ENCODE results near the gene ZFR2.
A peak's percentile ranks its signal among the peaks of the same experiment; 100 is the strongest.
"Not testable (repeated sequence)": the region's sequence is repeated elsewhere in the genome, so short reads cannot be mapped to it uniquely, and the experiment has no call there.

ZFR2 gene

GRCh38 chr19:3765757-3766156 lies 103.1 kb downstream of the ZFR2 start:
- not testable (repeated sequence) for H3K4me1 ChIP-seq (ENCODE audit: control insufficient read depth, insufficient read depth, low read length); H3K9ac ChIP-seq (ENCODE audit: low read length); H3K9me3 ChIP-seq (ENCODE audit: control insufficient read depth, low read length); DNase-seq (ENCODE audit: low read depth); H3K27me3 ChIP-seq (replicated peaks; ENCODE audit: control insufficient read depth, insufficient read depth, low read length); H3K4me3 ChIP-seq (ENCODE audit: low read length)
- H3K36me3 ChIP-seq (ENCODE audit: control insufficient read depth, insufficient read depth, low read length, severe bottlenecking), result peaks cover 19% of the 10 kb centered on the region

- no peak for DNase-seq (ENCODE audit: low read depth)
- H3K4me1 ChIP-seq (ENCODE audit: control insufficient read depth, insufficient read depth, low read length), result peaks cover 12% of the 10 kb centered on the region
These were observed 103.7 kb downstream of the ZFR2 start for GRCh38 chr19:3765121-3765520.

GRCh38 chr19:3762501-3763459 lies 106.1 kb downstream of the ZFR2 start, which contains the start of gene MRPL54:
MRPL54 (plus strand) TSS chr19:3762682; CDS start chr19:3762701, 19 bp downstream.
- Histone ChIP-seq H3K36me3 (ENCODE audit: control insufficient read depth, insufficient read depth, low read length, severe bottlenecking) (peaks cover 19% of the 10 kb centered on the region), H3K9me3 (ENCODE audit: control insufficient read depth, low read length) (no peaks in the 10 kb centered on the region), H3K9ac (ENCODE audit: low read length) (peak within 1 kb of the TSS; percentile 98), H3K27me3 (replicated peaks; ENCODE audit: control insufficient read depth, insufficient read depth, low read length) (no peaks in the 10 kb centered on the region), H3K4me3 (ENCODE audit: low read length) (peak within 1 kb of the TSS; percentile 97), H3K4me1 (ENCODE audit: control insufficient read depth, insufficient read depth, low read length) (peaks cover 16% of the 10 kb centered on the region)
- DNase-seq (ENCODE audit: low read depth), result peak; percentile 100

More at GRCh38 chr19:3765121-3765520, 103.7 kb downstream of the ZFR2 start:
- H3K36me3 ChIP-seq (ENCODE audit: control insufficient read depth, insufficient read depth, low read length, severe bottlenecking), result peaks cover 19% of the 10 kb centered on the region
- no peak overlapping the region for H3K9ac ChIP-seq (ENCODE audit: low read length)
- no peaks in the 10 kb centered on the region for H3K9me3 ChIP-seq (ENCODE audit: control insufficient read depth, low read length)
- no peaks in the 10 kb centered on the region for H3K27me3 ChIP-seq (replicated peaks; ENCODE audit: control insufficient read depth, insufficient read depth, low read length)
- no peak overlapping the region for H3K4me3 ChIP-seq (ENCODE audit: low read length)

GRCh38 chr19:3762130-3762473 lies 106.7 kb downstream of the ZFR2 start:
- Histone ChIP-seq H3K4me1 (ENCODE audit: control insufficient read depth, insufficient read depth, low read length) (peaks cover 16% of the 10 kb centered on the region), H3K4me3 (ENCODE audit: low read length) (peak overlapping the region; percentile 85), H3K27me3 (replicated peaks; ENCODE audit: control insufficient read depth, insufficient read depth, low read length) (no peaks in the 10 kb centered on the region)

GRCh38 chr19:3761382-3762129 lies 107.3 kb downstream of the ZFR2 start, which contains the start of gene APBA3:
APBA3 (minus strand) TSS chr19:3761692; CDS start chr19:3760264, 1,428 bp downstream.
- no peaks in the 10 kb centered on the region for H3K27me3 ChIP-seq (replicated peaks; ENCODE audit: control insufficient read depth, insufficient read depth, low read length)

More at GRCh38 chr19:3762130-3762473, 106.7 kb downstream of the ZFR2 start:
- Histone ChIP-seq H3K9ac (ENCODE audit: low read length) (peak overlapping the region; percentile 92), H3K9me3 (ENCODE audit: control insufficient read depth, low read length) (no peaks in the 10 kb centered on the region), H3K36me3 (ENCODE audit: control insufficient read depth, insufficient read depth, low read length, severe bottlenecking) (peaks cover 13% of the 10 kb centered on the region)
- DNase-seq (ENCODE audit: low read depth), result no peak

GRCh38 chr19:3760871-3761361 lies 107.9 kb downstream of the ZFR2 start:
- DNase-seq (ENCODE audit: low read depth), result peak; percentile 35
- Histone ChIP-seq H3K9me3 (ENCODE audit: control insufficient read depth, low read length) (no peaks in the 10 kb centered on the region), H3K36me3 (ENCODE audit: control insufficient read depth, insufficient read depth, low read length, severe bottlenecking) (peaks cover 5% of the 10 kb centered on the region), H3K4me1 (ENCODE audit: control insufficient read depth, insufficient read depth, low read length) (peaks cover 16% of the 10 kb centered on the region), H3K9ac (ENCODE audit: low read length) (peak overlapping the region; percentile 98), H3K27me3 (replicated peaks; ENCODE audit: control insufficient read depth, insufficient read depth, low read length) (no peaks in the 10 kb centered on the region), H3K4me3 (ENCODE audit: low read length) (peak overlapping the region; percentile 97)

More at GRCh38 chr19:3761382-3762129, 107.3 kb downstream of the ZFR2 start, which contains the start of gene APBA3:
- peaks cover 7% of the 10 kb centered on the region for H3K36me3 ChIP-seq (ENCODE audit: control insufficient read depth, insufficient read depth, low read length, severe bottlenecking)
- DNase-seq (ENCODE audit: low read depth), result peak; percentile 97
- peaks cover 16% of the 10 kb centered on the region for H3K4me1 ChIP-seq (ENCODE audit: control insufficient read depth, insufficient read depth, low read length)
- H3K9ac ChIP-seq (ENCODE audit: low read length), result peak within 1 kb of the TSS; percentile 98
- peak within 1 kb of the TSS; percentile 97 for H3K4me3 ChIP-seq (ENCODE audit: low read length)
- H3K9me3 ChIP-seq (ENCODE audit: control insufficient read depth, low read length), result no peaks in the 10 kb centered on the region

GRCh38 chr19:3759482-3760254 lies 109.2 kb downstream of the ZFR2 start:
- DNase-seq (ENCODE audit: low read depth), result no peak

GRCh38 chr19:3758297-3758696 lies 110.5 kb downstream of the ZFR2 start:
- H3K27me3 ChIP-seq (replicated peaks; ENCODE audit: control insufficient read depth, insufficient read depth, low read length); DNase-seq (ENCODE audit: low read depth); H3K4me3 ChIP-seq (ENCODE audit: low read length); H3K36me3 ChIP-seq (ENCODE audit: control insufficient read depth, insufficient read depth, low read length, severe bottlenecking); H3K9me3 ChIP-seq (ENCODE audit: control insufficient read depth, low read length); H3K9ac ChIP-seq (ENCODE audit: low read length): not testable (repeated sequence)
- peaks cover 14% of the 10 kb centered on the region for H3K4me1 ChIP-seq (ENCODE audit: control insufficient read depth, insufficient read depth, low read length)

More at GRCh38 chr19:3759482-3760254, 109.2 kb downstream of the ZFR2 start:
- Histone ChIP-seq H3K27me3 (replicated peaks; ENCODE audit: control insufficient read depth, insufficient read depth, low read length) (no peaks in the 10 kb centered on the region), H3K4me3 (ENCODE audit: low read length) (no peak overlapping the region), H3K4me1 (ENCODE audit: control insufficient read depth, insufficient read depth, low read length) (peaks cover 16% of the 10 kb centered on the region), H3K9me3 (ENCODE audit: control insufficient read depth, low read length) (no peaks in the 10 kb centered on the region), H3K36me3 (ENCODE audit: control insufficient read depth, insufficient read depth, low read length, severe bottlenecking) (no peaks in the 10 kb centered on the region), H3K9ac (ENCODE audit: low read length) (no peak overlapping the region)

GRCh38 chr19:3757705-3758104 lies 111.1 kb downstream of the ZFR2 start:
- not testable (repeated sequence) for H3K36me3 ChIP-seq (ENCODE audit: control insufficient read depth, insufficient read depth, low read length, severe bottlenecking); H3K9me3 ChIP-seq (ENCODE audit: control insufficient read depth, low read length); H3K9ac ChIP-seq (ENCODE audit: low read length); H3K4me3 ChIP-seq (ENCODE audit: low read length); H3K27me3 ChIP-seq (replicated peaks; ENCODE audit: control insufficient read depth, insufficient read depth, low read length); DNase-seq (ENCODE audit: low read depth)
- peaks cover 11% of the 10 kb centered on the region for H3K4me1 ChIP-seq (ENCODE audit: control insufficient read depth, insufficient read depth, low read length)

Measured in adipocyte (in vitro differentiated cells).